Fibroblast of mammary gland (primary cell): ENCODE measurements around the gene CRBN.
A peak's percentile ranks its signal among the peaks of the same experiment; 100 is the strongest.

Source experiments
- DNase-seq: peaks from one replicate; pipeline ENCODE4 v3.0.0-alpha.2; 2010; ENCODE audit warnings: low read depth
- H3K4me3 ChIP-seq: 2 replicates; pipeline ENCODE4 v1.5.1; 2011; ENCODE audit warnings: low read depth, mild to moderate bottlenecking, low read length, moderate library complexity; ENCODE audit not compliant: control insufficient read depth
- CTCF ChIP-seq: conservative IDR thresholded peaks from 2 replicates; pipeline ENCODE4 v1.5.1; 2011; ENCODE audit warnings: low read depth, low read length, inconsistent platforms; ENCODE audit not compliant: control insufficient read depth, insufficient read depth

Gene CRBN

GRCh38 chr3:3209057-3209456, 29.6 kb upstream of the CRBN start:
- no peak overlapping the region for H3K4me3 ChIP-seq
- no peak for DNase-seq
- no peak for TF ChIP-seq CTCF

DNA sequence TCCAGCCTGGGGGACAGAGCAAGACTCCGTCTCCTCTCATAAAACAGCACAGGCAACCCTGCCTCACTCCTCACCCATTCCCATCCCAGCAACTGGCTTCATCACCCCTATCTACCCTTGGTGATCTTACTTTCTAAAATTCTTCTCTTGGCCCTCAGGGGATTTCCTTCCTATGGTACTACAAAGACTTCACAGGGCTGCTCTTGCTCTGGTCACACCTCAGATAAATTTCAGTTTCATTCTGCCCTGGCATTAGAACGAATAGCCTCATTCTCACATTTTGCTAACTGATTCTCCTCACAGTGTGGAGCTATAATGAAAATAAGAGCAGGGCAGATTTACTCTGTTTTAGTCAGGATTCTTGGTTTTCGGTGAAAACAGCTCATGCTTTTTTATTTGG, 22.1 kb upstream of the CRBN start:
- H3K4me3 ChIP-seq = no peak overlapping the region
- no peak for TF ChIP-seq CTCF
- no peak for DNase-seq

DNA sequence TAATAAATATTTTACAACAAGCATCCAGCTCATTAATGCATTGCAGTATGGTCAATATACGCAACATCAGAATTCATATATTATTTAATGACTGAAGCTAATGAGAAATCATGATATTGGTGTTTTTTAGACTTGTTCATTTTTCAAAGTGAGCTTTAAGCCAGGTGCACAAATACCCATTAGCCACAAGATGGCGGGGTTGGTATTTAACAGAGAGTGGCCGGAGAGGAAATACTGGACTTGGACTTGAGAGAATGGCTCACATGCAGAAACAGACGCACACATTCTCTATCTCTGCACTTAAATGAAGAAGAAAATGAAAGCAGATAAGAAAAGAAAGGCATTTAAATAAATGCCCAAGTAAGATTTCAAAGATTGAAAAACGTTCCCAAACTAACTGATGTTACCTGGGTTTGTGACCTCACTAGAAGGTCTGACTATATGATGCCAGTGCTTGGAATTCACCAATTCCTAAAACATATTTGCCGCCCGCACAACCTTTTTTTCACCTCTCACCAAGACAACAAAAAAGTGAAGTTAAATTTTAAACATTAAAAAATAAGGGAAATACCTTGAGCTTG, 21.2 kb upstream of the CRBN start:
- peak; percentile 66 for DNase-seq
- TF ChIP-seq CTCF = peak; percentile 85
- H3K4me3 ChIP-seq = no peak overlapping the region

- DNase-seq = no peak
- no peak for TF ChIP-seq CTCF
- no peak overlapping the region for H3K4me3 ChIP-seq
These were observed 19.8 kb upstream of the CRBN start for GRCh38 chr3:3199306-3199705.

DNA sequence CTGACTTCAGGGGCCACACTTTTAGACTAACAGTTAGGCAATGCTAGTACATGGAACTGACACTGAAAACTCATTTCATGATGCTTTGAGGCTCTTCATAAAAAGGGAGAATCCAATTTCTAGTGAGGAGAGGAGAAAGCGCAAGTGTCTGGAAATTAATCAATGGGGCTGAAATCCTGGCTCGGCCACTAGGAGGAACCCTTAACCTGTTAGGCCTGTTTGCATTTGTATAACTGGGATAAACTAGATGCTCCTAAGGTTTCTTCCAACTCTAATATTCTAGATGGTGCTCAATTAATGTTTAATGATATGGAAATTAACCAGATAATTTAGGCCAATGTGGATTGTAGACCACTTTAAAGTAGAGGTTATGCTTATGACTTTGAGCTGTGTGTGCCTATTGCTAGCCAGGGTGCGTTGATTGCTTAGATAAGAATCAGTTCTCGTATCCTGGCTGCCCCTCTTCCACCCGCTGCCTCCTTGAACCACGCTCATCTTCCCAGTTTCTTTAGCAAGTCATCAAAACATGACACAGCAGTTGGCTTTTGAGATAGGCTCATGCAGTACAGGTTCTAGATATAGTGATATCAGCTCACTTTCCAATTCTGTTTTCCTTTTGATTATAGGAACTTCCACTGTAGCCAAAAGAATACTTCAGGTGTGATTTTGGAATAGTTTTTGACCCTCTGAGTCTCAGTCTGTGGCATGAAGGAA, 16.8 kb upstream of the CRBN start:
- TF ChIP-seq CTCF = peak; percentile 49
- peak; percentile 12 for DNase-seq
- no peak overlapping the region for H3K4me3 ChIP-seq

DNA sequence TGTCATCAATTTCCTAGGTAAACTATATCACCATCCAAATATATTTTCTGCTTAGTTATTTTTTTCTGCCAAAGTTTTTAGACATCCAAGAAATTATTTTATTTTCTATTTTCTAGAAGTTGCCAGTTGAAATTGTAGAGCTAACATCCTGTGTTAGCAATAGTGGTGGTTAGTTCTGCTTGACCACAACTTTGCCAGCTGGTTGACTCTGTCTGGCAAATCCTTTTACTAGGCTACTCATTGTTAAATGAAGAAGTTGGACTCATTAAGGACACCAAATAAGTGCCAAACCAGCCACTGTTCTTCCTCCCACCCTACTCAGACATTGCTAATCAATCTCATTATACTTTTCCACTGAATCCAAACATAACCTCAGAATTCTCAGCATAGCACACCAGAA, 15.4 kb upstream of the CRBN start:
- no peak for TF ChIP-seq CTCF
- H3K4me3 ChIP-seq = no peak overlapping the region
- no peak for DNase-seq
